Airway epithelial cell (primary cell): Measurements from ENCODE around the gene RTP1. TPM values are rescaled to one million over a fixed set of nuclear protein-coding genes. Genes with fewer than 3 reads are reported as not detected.

Source experiments
- total RNA-seq: library from RNA; depleted of rRNA; stranded (reverse); fragments of >200 nt; gene quantifications from 2 replicates; pipeline ENCODE4 v1.2.3, GENCODE V29; 2015

The RTP1 gene
- not detected in 2 replicates for total RNA-seq

GRCh38 chr3:187197335-187197649 lies at the start of gene RTP1:
Gene RTP1, plus strand, starts transcription at chr3:187197486. Its CDS starts 30 bp downstream, at chr3:187197516.

Other genes with a start within 250 kb of the RTP1 start
- gene RPL39L, start 58.0 kb upstream of the RTP1 start, total RNA-seq: 37.4 and 46.6 TPM in 2 replicates
- not detected in 2 replicates for gene MASP1, start 94.3 kb downstream of the RTP1 start, total RNA-seq
- 0.07 TPM in 1 of 2 replicates, not detected in the other for gene RTP4, start 170.9 kb downstream of the RTP1 start, total RNA-seq